ENCODE results near the gene PGS1. TPM values are rescaled to one million over a fixed set of nuclear protein-coding genes. Genes with fewer than 3 reads are reported as not detected.

The PGS1 gene
- total and polyA plus RNA-seq, 8 donors, result 42.9 to 83.6 (median 58.7) TPM

GRCh38 chr17:78374189-78374588, 4.3 kb upstream of the PGS1 start:
- no peak for TF ChIP-seq CTCF (IDR thresholded peaks at IDR 0.05)
- H3K36me3 ChIP-seq, result no peaks in the 10 kb centered on the region
- peak overlapping the region; percentile 94 to 99 for H3K27ac ChIP-seq
- intact Hi-C loops (cut with DNase I), result no loop called here
- DNase-seq (no peak), ATAC-seq (no peak)
- H3K4me1 ChIP-seq, result peaks cover 17 to 47% of the 10 kb centered on the region in 2 donors
- no peaks in the 10 kb centered on the region for H3K27me3 ChIP-seq
- H3K9me3 ChIP-seq, result no peaks in the 10 kb centered on the region
- no peak overlapping the region for H3K4me3 ChIP-seq

- H3K36me3 ChIP-seq, result no peaks in the 10 kb centered on the region
- no peaks in the 10 kb centered on the region for H3K27me3 ChIP-seq
- H3K4me3 ChIP-seq, result no peak overlapping the region
- H3K4me1 ChIP-seq, result peaks cover 22 to 53% of the 10 kb centered on the region in 2 donors
- peak in 1 of 4 donors; percentile 42 for DNase-seq
- intact Hi-C loops (cut with DNase I), result no loop called here
- peak; percentile 8 for ATAC-seq
- no peak for TF ChIP-seq CTCF (IDR thresholded peaks at IDR 0.05)
- no peaks in the 10 kb centered on the region for H3K9me3 ChIP-seq
- H3K27ac ChIP-seq, result peak overlapping the region; percentile 94 to 99
Measured at GRCh38 chr17:78374631-78375274, 3.7 kb upstream of the PGS1 start.

- Histone ChIP-seq H3K27ac (peak overlapping the region; percentile 94 to 99), H3K4me3 (no peak overlapping the region), H3K9me3 (no peaks in the 10 kb centered on the region), H3K27me3 (no peaks in the 10 kb centered on the region), H3K36me3 (peaks cover 0 to 4% of the 10 kb centered on the region in 2 donors), H3K4me1 (peaks cover 28 to 61% of the 10 kb centered on the region in 2 donors)
- intact Hi-C loops (cut with DNase I), result no loop called here
- DNase-seq (peak in 2 of 4 donors; percentile 82 to 88), ATAC-seq (peak; percentile 60)
- no peak for TF ChIP-seq CTCF (IDR thresholded peaks at IDR 0.05)
Measured at GRCh38 chr17:78375401-78376151, 2.9 kb upstream of the PGS1 start.

GRCh38 chr17:78376161-78376560, 2.3 kb upstream of the PGS1 start:
- no peaks in the 10 kb centered on the region for H3K27me3 ChIP-seq
- DNase-seq (no peak), ATAC-seq (no peak)
- peaks cover 0 to 10% of the 10 kb centered on the region in 2 donors for H3K36me3 ChIP-seq
- intact Hi-C loops (cut with DNase I), result no loop called here
- no peak for TF ChIP-seq CTCF (IDR thresholded peaks at IDR 0.05)
- H3K27ac ChIP-seq, result peak overlapping the region; percentile 94 to 99
- H3K4me3 ChIP-seq, result no peak overlapping the region
- no peaks in the 10 kb centered on the region for H3K9me3 ChIP-seq
- peaks cover 28 to 67% of the 10 kb centered on the region in 2 donors for H3K4me1 ChIP-seq

GRCh38 chr17:78377858-78378224, 608 bp upstream of the PGS1 start:
- H3K36me3 ChIP-seq, result peaks cover 0 to 10% of the 10 kb centered on the region in 2 donors
- H3K27ac ChIP-seq, result peak overlapping the region; percentile 94 to 99
- no peaks in the 10 kb centered on the region for H3K27me3 ChIP-seq
- no peaks in the 10 kb centered on the region for H3K9me3 ChIP-seq
- DNase-seq (peak in 1 of 4 donors; percentile 75), ATAC-seq (no peak)
- H3K4me3 ChIP-seq, result peak overlapping the region; percentile 96 to 97
- H3K4me1 ChIP-seq, result peaks cover 40 to 84% of the 10 kb centered on the region in 2 donors
- TF ChIP-seq CTCF (IDR thresholded peaks at IDR 0.05), result no peak
- intact Hi-C loops (cut with DNase I), result no loop called here

All from left lung (tissue), 10 donors.